ENCODE measurements around the gene PBX1. TPM values are rescaled to one million over a fixed set of nuclear protein-coding genes. Genes with fewer than 3 reads are reported as not detected.

Gene PBX1
- total RNA-seq, 2 donors from 2014 or later, result 0.80 to 16.6 TPM

- no peaks in the 10 kb centered on the region for H3K27me3 Mint-ChIP-seq
- no peak for ATAC-seq
- no peak overlapping the region for H3K4me3 Mint-ChIP-seq
- H3K4me1 Mint-ChIP-seq, result no peaks in the 10 kb centered on the region
- no peak overlapping the region for H3K27ac Mint-ChIP-seq
- DNase-seq, result no peak
- no peaks in the 10 kb centered on the region for H3K9me3 ChIP-seq (ENCODE audit: control insufficient read depth, low read length, poor library complexity, severe bottlenecking)
- H3K36me3 Mint-ChIP-seq (ENCODE audit: low read depth), result no peaks in the 10 kb centered on the region
Observed at GRCh38 chr1:164880644-164881043, 321.7 kb downstream of the PBX1 start.

GRCh38 chr1:164885311-164885710, 326.3 kb downstream of the PBX1 start:
- DNase-seq, result no peak
- ATAC-seq, result no peak
- Mint-ChIP-seq H3K27me3 (no peaks in the 10 kb centered on the region), H3K4me1 (no peaks in the 10 kb centered on the region), H3K4me3 (no peak overlapping the region), H3K27ac (no peak overlapping the region), H3K36me3 (ENCODE audit: low read depth) (no peaks in the 10 kb centered on the region)
- H3K9me3 ChIP-seq (ENCODE audit: control insufficient read depth, low read length, poor library complexity, severe bottlenecking), result no peaks in the 10 kb centered on the region

GRCh38 chr1:164886101-164886500, 327.1 kb downstream of the PBX1 start:
- Mint-ChIP-seq H3K36me3 (ENCODE audit: low read depth) (no peaks in the 10 kb centered on the region), H3K4me3 (no peak overlapping the region), H3K4me1 (no peaks in the 10 kb centered on the region), H3K27me3 (no peaks in the 10 kb centered on the region), H3K27ac (no peak overlapping the region)
- ATAC-seq (no peak), DNase-seq (no peak)
- H3K9me3 ChIP-seq (ENCODE audit: control insufficient read depth, low read length, poor library complexity, severe bottlenecking), result no peaks in the 10 kb centered on the region

GRCh38 chr1:164891615-164892014, 332.6 kb downstream of the PBX1 start:
- no peaks in the 10 kb centered on the region for H3K9me3 ChIP-seq (ENCODE audit: control insufficient read depth, low read length, poor library complexity, severe bottlenecking)
- Mint-ChIP-seq H3K4me1 (no peaks in the 10 kb centered on the region), H3K4me3 (no peak overlapping the region), H3K27ac (no peak overlapping the region), H3K27me3 (no peaks in the 10 kb centered on the region), H3K36me3 (ENCODE audit: low read depth) (no peaks in the 10 kb centered on the region)
- no peak for ATAC-seq
- DNase-seq, result no peak

- H3K4me1 Mint-ChIP-seq, result no peaks in the 10 kb centered on the region
- H3K4me3 Mint-ChIP-seq, result no peak overlapping the region
- DNase-seq, result no peak
- H3K9me3 ChIP-seq (ENCODE audit: control insufficient read depth, low read length, poor library complexity, severe bottlenecking), result no peaks in the 10 kb centered on the region
- no peak overlapping the region for H3K27ac Mint-ChIP-seq
- H3K27me3 Mint-ChIP-seq, result no peaks in the 10 kb centered on the region
- H3K36me3 Mint-ChIP-seq (ENCODE audit: low read depth), result no peaks in the 10 kb centered on the region
- ATAC-seq, result no peak
Observed at GRCh38 chr1:164895026-164895912, 336.3 kb downstream of the PBX1 start.

GRCh38 chr1:164901031-164901430, 342.0 kb downstream of the PBX1 start:
- H3K27ac Mint-ChIP-seq, result no peak overlapping the region
- no peaks in the 10 kb centered on the region for H3K27me3 Mint-ChIP-seq
- no peaks in the 10 kb centered on the region for H3K4me1 Mint-ChIP-seq
- no peak overlapping the region for H3K4me3 Mint-ChIP-seq
- H3K9me3 ChIP-seq (ENCODE audit: control insufficient read depth, low read length, poor library complexity, severe bottlenecking), result no peaks in the 10 kb centered on the region
- H3K36me3 Mint-ChIP-seq (ENCODE audit: low read depth), result no peaks in the 10 kb centered on the region
- no peak for DNase-seq
- ATAC-seq, result no peak

All from T-helper 17 cell (primary cell).